Vagina (tissue), 2 donors: ENCODE data around the gene TCN2.
"Not testable (repeated sequence)": the region's sequence is repeated elsewhere in the genome, so short reads cannot be mapped to it uniquely, and the experiment has no call there.

ENCODE experiments used
- POLR2AphosphoS5 ChIP-seq, 2 donors: sonication (generic); formaldehyde crosslinking; IDR thresholded peaks; one replicate each; pipeline ENCODE4 v1.9.0; 2017; ENCODE audit warnings: antibody characterized with exemption in 2 of 2, mild to moderate bottlenecking in 2 of 2, low read depth in 1 of 2; ENCODE audit not compliant: insufficient read depth in 1 of 2
- TF ChIP-seq, protein P1 (sequence below), 3 experiments: fragments of 450-650 bp in 2 of 3; fragments of 200-600 bp in 1 of 3; sonication (generic) in 1 of 3; IDR thresholded peaks; one replicate each; pipeline ENCODE4 v1.5.1; 2017 to 2019; ENCODE audit warnings: antibody characterized with exemption in 3 of 3, mild to moderate bottlenecking in 2 of 3, moderate library complexity in 2 of 3

DNA sequence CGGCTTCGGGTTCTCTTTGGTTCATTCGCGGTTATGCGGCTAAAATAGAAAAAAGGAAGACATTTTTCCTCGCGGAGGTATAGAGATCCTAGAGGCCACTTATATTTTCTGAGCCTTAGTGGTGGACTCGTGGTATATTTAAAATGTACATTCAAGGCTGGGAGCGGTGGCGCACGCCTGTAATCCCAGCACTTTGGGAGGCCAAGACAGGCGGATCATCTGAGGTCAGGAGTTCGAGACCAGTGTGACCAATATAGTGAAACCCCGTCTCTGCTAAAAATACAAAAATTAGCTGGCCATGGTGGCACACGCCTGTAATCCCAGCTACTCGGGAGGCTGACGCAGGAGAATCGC, 14.6 kb upstream of the TCN2 start:
- not testable (repeated sequence) for TF ChIP-seq POLR2AphosphoS5 (IDR thresholded peaks at IDR 0.05; ENCODE audit: insufficient read depth in 1 of 2, low read depth in 1 of 2)
- TF ChIP-seq, protein P1, sequence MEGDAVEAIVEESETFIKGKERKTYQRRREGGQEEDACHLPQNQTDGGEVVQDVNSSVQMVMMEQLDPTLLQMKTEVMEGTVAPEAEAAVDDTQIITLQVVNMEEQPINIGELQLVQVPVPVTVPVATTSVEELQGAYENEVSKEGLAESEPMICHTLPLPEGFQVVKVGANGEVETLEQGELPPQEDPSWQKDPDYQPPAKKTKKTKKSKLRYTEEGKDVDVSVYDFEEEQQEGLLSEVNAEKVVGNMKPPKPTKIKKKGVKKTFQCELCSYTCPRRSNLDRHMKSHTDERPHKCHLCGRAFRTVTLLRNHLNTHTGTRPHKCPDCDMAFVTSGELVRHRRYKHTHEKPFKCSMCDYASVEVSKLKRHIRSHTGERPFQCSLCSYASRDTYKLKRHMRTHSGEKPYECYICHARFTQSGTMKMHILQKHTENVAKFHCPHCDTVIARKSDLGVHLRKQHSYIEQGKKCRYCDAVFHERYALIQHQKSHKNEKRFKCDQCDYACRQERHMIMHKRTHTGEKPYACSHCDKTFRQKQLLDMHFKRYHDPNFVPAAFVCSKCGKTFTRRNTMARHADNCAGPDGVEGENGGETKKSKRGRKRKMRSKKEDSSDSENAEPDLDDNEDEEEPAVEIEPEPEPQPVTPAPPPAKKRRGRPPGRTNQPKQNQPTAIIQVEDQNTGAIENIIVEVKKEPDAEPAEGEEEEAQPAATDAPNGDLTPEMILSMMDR (IDR thresholded peaks at IDR 0.05) = not testable (repeated sequence)
